ENCODE measurements around the gene USP51.
"Not testable (repeated sequence)": the region's sequence is repeated elsewhere in the genome, so short reads cannot be mapped to it uniquely, and the experiment has no call there.

DNA sequence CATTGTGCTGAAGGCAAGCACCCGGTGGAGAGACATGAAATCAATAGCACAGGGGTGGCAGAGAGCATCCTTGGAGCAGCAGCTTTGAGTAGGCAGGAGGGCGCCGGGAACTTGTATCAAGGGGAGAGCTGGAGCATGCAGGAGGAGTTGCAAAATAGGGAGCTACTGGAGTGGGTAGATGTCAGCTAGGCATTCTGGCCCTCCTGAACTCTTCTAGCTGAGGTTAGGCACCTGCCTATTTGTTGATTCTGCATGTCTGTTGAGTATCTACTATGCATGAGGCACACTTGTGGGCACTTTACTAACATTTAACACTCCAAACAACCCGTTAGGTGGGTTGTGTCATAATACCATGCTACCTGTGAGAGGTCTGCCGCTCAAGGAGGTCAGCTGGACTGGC lies 30.2 kb downstream of the USP51 start:
- TF ChIP-seq, protein P1, sequence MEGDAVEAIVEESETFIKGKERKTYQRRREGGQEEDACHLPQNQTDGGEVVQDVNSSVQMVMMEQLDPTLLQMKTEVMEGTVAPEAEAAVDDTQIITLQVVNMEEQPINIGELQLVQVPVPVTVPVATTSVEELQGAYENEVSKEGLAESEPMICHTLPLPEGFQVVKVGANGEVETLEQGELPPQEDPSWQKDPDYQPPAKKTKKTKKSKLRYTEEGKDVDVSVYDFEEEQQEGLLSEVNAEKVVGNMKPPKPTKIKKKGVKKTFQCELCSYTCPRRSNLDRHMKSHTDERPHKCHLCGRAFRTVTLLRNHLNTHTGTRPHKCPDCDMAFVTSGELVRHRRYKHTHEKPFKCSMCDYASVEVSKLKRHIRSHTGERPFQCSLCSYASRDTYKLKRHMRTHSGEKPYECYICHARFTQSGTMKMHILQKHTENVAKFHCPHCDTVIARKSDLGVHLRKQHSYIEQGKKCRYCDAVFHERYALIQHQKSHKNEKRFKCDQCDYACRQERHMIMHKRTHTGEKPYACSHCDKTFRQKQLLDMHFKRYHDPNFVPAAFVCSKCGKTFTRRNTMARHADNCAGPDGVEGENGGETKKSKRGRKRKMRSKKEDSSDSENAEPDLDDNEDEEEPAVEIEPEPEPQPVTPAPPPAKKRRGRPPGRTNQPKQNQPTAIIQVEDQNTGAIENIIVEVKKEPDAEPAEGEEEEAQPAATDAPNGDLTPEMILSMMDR (IDR thresholded peaks at IDR 0.05; ENCODE audit: insufficient read depth, low read depth, low read length), result not testable (repeated sequence)
- not testable (repeated sequence) for TF ChIP-seq EZH2 (IDR thresholded peaks at IDR 0.05; ENCODE audit: insufficient read depth, low read length)
